ENCODE data around the gene HADH.

GRCh38 chr4:107991945-107992630 is 2.4 kb downstream of the HADH start:
- TF ChIP-seq CTCF (IDR thresholded peaks at IDR 0.05) (no peak), POLR2A (IDR thresholded peaks at IDR 0.05) (no peak)

All from adrenal gland (tissue), 5 donors.